IMR-90 (cell line): ENCODE data around the gene ZDHHC8.

Source experiments
- BHLHE40 ChIP-seq: fragments of 150-350 bp; IDR thresholded peaks from 2 replicates; pipeline ENCODE4 v1.6.1; 2016; ENCODE audit warnings: mild to moderate bottlenecking, low read depth, low read length
- CEBPB ChIP-seq: IDR thresholded peaks from 2 replicates; pipeline ENCODE4 v1.6.1; 2012; ENCODE audit warnings: low read depth, low read length, improper control_type of control experiment
- CHD1 ChIP-seq: IDR thresholded peaks from 2 replicates; pipeline ENCODE4 v1.6.1; 2012; ENCODE audit warnings: low read depth, low read length, improper control_type of control experiment
- MAFK ChIP-seq: IDR thresholded peaks from 2 replicates; pipeline ENCODE4 v1.6.1; 2012; ENCODE audit warnings: low read depth, low read length, improper control_type of control experiment
- MAZ ChIP-seq: IDR thresholded peaks from 2 replicates; pipeline ENCODE4 v1.6.1; 2012; ENCODE audit warnings: low read depth, mild to moderate bottlenecking, low read length, improper control_type of control experiment, moderate library complexity, borderline replicate concordance
- MXI1 ChIP-seq: IDR thresholded peaks from 2 replicates; pipeline ENCODE4 v1.6.1; 2012; ENCODE audit warnings: low read depth, mild to moderate bottlenecking, low read length, moderate library complexity, borderline replicate concordance
- POLR2A ChIP-seq: IDR thresholded peaks from 2 replicates; pipeline ENCODE4 v1.6.1; 2012; ENCODE audit warnings: mild to moderate bottlenecking, low read depth, low read length
- RAD21 ChIP-seq: IDR thresholded peaks from 2 replicates; pipeline ENCODE4 v1.6.1; 2012; ENCODE audit warnings: low read length, improper control_type of control experiment
- RCOR1 ChIP-seq: IDR thresholded peaks from 2 replicates; pipeline ENCODE4 v1.6.1; 2012; ENCODE audit warnings: mild to moderate bottlenecking, low read length, improper control_type of control experiment; ENCODE audit not compliant: insufficient replicate concordance
- RFX5 ChIP-seq: IDR thresholded peaks from 2 replicates; pipeline ENCODE4 v1.8.0; 2012; ENCODE audit warnings: low read depth, mild to moderate bottlenecking, low read length, moderate library complexity
- SMC3 ChIP-seq: fragments of 150-350 bp; IDR thresholded peaks from 2 replicates; pipeline ENCODE4 v1.6.1; 2016; ENCODE audit warnings: low read depth, mild to moderate bottlenecking, antibody characterized with exemption, low read length, moderate library complexity
- TF ChIP-seq, protein P1 (sequence below): conservative IDR thresholded peaks from 2 replicates; pipeline ENCODE4 v1.5.1; 2012; ENCODE audit warnings: mild to moderate bottlenecking, low read depth, low read length, improper control_type of control experiment
- TF ChIP-seq, protein P2 (sequence below): fragments of 150-350 bp; IDR thresholded peaks from 2 replicates; pipeline ENCODE4 v1.6.1; 2017; ENCODE audit warnings: mild to moderate bottlenecking, antibody characterized with exemption, low read length, low read depth

DNA sequence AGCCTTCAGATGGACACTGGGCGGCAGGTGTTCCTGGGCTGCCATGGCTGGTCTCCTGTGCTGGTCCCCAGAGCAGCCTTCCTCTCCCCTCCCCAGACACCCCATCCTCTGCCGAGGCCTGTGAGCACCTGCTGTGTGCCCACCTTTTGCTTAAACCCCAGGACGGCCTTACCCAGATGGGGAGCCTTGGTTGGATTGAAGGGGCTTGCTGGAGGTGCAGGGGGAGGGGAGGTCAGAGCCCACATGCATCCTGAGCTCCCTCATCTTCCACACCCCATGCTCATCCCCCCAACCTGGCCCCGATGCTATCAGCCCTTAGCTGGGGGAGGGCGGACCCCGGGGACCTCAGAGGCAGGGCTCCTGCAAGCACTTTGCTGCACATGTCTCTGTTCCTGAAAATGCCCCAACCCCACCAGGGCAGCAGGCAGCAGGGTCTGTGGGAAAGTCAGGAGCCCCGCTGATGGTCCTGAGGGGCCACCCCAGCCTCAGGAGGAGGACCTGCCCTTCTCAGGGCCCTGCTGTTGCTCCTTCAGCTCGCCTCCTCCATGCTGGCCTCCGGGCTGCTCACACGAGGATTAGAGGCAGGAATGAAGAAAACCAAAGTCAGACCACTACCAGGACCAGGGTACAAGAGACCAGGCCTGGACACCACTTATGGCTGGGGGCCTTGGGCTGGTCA lies 60.8 kb downstream of the ZDHHC8 start:
- TF ChIP-seq, protein P1, sequence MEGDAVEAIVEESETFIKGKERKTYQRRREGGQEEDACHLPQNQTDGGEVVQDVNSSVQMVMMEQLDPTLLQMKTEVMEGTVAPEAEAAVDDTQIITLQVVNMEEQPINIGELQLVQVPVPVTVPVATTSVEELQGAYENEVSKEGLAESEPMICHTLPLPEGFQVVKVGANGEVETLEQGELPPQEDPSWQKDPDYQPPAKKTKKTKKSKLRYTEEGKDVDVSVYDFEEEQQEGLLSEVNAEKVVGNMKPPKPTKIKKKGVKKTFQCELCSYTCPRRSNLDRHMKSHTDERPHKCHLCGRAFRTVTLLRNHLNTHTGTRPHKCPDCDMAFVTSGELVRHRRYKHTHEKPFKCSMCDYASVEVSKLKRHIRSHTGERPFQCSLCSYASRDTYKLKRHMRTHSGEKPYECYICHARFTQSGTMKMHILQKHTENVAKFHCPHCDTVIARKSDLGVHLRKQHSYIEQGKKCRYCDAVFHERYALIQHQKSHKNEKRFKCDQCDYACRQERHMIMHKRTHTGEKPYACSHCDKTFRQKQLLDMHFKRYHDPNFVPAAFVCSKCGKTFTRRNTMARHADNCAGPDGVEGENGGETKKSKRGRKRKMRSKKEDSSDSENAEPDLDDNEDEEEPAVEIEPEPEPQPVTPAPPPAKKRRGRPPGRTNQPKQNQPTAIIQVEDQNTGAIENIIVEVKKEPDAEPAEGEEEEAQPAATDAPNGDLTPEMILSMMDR = no peak
- TF ChIP-seq RAD21 (no peak), POLR2A (no peak), BHLHE40 (no peak), MAZ (no peak), CEBPB (no peak), CHD1 (no peak), RFX5 (no peak), MXI1 (no peak), RCOR1 (no peak), MAFK (no peak), SMC3 (no peak)
- TF ChIP-seq, protein P2, sequence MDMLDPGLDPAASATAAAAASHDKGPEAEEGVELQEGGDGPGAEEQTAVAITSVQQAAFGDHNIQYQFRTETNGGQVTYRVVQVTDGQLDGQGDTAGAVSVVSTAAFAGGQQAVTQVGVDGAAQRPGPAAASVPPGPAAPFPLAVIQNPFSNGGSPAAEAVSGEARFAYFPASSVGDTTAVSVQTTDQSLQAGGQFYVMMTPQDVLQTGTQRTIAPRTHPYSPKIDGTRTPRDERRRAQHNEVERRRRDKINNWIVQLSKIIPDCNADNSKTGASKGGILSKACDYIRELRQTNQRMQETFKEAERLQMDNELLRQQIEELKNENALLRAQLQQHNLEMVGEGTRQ = no peak
